Measurements from ENCODE around the gene ANHX. TPM values are rescaled to one million over a fixed set of nuclear protein-coding genes. Genes with fewer than 3 reads are reported as not detected.

The ANHX gene
- total and polyA plus RNA-seq, 2 experiments from 2014 or later, result not detected

- TF ChIP-seq REST (IDR thresholded peaks at IDR 0.05; ENCODE audit: unreplicated experiment) (no peak), ZNF114 (CRISPR knock-in tag; IDR thresholded peaks at IDR 0.05) (no peak), NANOG (IDR thresholded peaks at IDR 0.05; ENCODE audit: borderline replicate concordance) (no peak), ETS1 (IDR thresholded peaks at IDR 0.05) (no peak), CREB1 (CRISPR knock-in tag; IDR thresholded peaks at IDR 0.05; ENCODE audit: low read depth) (no peak)
Observed at GRCh38 chr12:133227281-133227852, 8.3 kb downstream of the ANHX start (continued).

- H3K27ac Mint-ChIP-seq, result no peak overlapping the region
- no peaks in the 10 kb centered on the region for H3K27me3 ChIP-seq (ENCODE audit: insufficient read depth)
- no peak overlapping the region for H3K4me3 ChIP-seq
- H3K4me1 ChIP-seq (ENCODE audit: insufficient read depth), result no peaks in the 10 kb centered on the region
- no peak overlapping the region for H3K27ac ChIP-seq (ENCODE audit: low read depth)
- no peak overlapping the region for H2AFZ ChIP-seq
- H3K79me2 ChIP-seq (replicated peaks; ENCODE audit: insufficient read depth), result no peaks in the 10 kb centered on the region
- H3K4me3 Mint-ChIP-seq, result no peak overlapping the region
- peaks cover 43% of the 10 kb centered on the region for H3K36me3 Mint-ChIP-seq (ENCODE audit: low read depth)
- no peak for ATAC-seq
- no peaks in the 10 kb centered on the region for H3K9me2 ChIP-seq (ENCODE audit: insufficient read depth)
- no peak for DNase-seq (ENCODE audit: low spot score)
- H3K27me3 Mint-ChIP-seq (ENCODE audit: insufficient read depth, low read depth, poor library complexity), result peaks cover 9% of the 10 kb centered on the region
- H4K20me1 ChIP-seq (replicated peaks; ENCODE audit: insufficient read depth), result no peaks in the 10 kb centered on the region
- no peaks in the 10 kb centered on the region for H3K4me1 Mint-ChIP-seq
- H3K4me2 ChIP-seq, result no peak overlapping the region
- no peaks in the 10 kb centered on the region for H3F3A ChIP-seq (replicated peaks; ENCODE audit: low read depth)
- peaks cover 98% of the 10 kb centered on the region for H3K9me3 Mint-ChIP-seq
- H3K36me3 ChIP-seq (ENCODE audit: insufficient read depth), result no peaks in the 10 kb centered on the region
- TF ChIP-seq ZNF462 (CRISPR knock-in tag; IDR thresholded peaks at IDR 0.05) (no peak), NANOG (IDR thresholded peaks at IDR 0.05; ENCODE audit: borderline replicate concordance) (no peak), CREB1 (CRISPR knock-in tag; IDR thresholded peaks at IDR 0.05; ENCODE audit: low read depth) (no peak), ZNF114 (CRISPR knock-in tag; IDR thresholded peaks at IDR 0.05) (no peak), POLR2AphosphoS5 (IDR thresholded peaks at IDR 0.05; ENCODE audit: low read depth) (no peak), STAT1 (IDR thresholded peaks at IDR 0.05; ENCODE audit: unreplicated experiment) (no peak), EZH2 (IDR thresholded peaks at IDR 0.05; ENCODE audit: low read depth, unreplicated experiment) (no peak), REST (IDR thresholded peaks at IDR 0.05; ENCODE audit: unreplicated experiment) (no peak), JUNB (IDR thresholded peaks at IDR 0.05; ENCODE audit: unreplicated experiment) (no peak)
Observed at GRCh38 chr12:133226690-133227089, 9.0 kb downstream of the ANHX start.

All from GM23338 (cell line).